Left lung (tissue), 10 donors: ENCODE measurements around the gene ICAM4. TPM values are rescaled to one million over a fixed set of nuclear protein-coding genes. Genes with fewer than 3 reads are reported as not detected.
A peak's percentile ranks its signal among the peaks of the same experiment; 100 is the strongest.
"Not testable (repeated sequence)": the region's sequence is repeated elsewhere in the genome, so short reads cannot be mapped to it uniquely, and the experiment has no call there.

ENCODE experiments used
- ATAC-seq: fragments of 200-7000 bp; cut with Tn5 transposase; one replicate; pipeline ENCODE4 v1.9.1; 2020; ENCODE audit warnings: moderate library complexity
- DNase-seq, 4 donors: peaks; one replicate each; pipeline ENCODE4 v3.0.0-alpha.2; 2013 to 2020
- H3K27ac ChIP-seq, 2 donors: fragments of 200-600 bp; sonication (generic) in 1 of 2; one replicate each; pipeline versions ENCODE4 v1.5.0 to v1.8.0; 2020 to 2021
- H3K27me3 ChIP-seq, 2 donors: fragments of 200-600 bp; sonication (generic) in 1 of 2; one replicate each; pipeline versions ENCODE4 v1.5.0 to v1.8.0; 2020 to 2021
- H3K36me3 ChIP-seq, 2 donors: fragments of 200-600 bp; sonication (generic) in 1 of 2; one replicate each; pipeline versions ENCODE4 v1.5.0 to v1.8.0; 2020 to 2021
- H3K4me1 ChIP-seq, 2 donors: fragments of 200-600 bp; one replicate each; pipeline ENCODE4 v1.8.0; 2021
- H3K4me3 ChIP-seq, 2 donors: fragments of 200-600 bp; sonication (generic) in 1 of 2; one replicate each; pipeline versions ENCODE4 v1.5.0 to v1.8.0; 2020 to 2021; ENCODE audit warnings: mild to moderate bottlenecking in 1 of 2
- H3K9me3 ChIP-seq, 2 donors: fragments of 200-600 bp; sonication (generic) in 1 of 2; one replicate each; pipeline versions ENCODE4 v1.5.0 to v1.8.0; 2020 to 2021
- CTCF ChIP-seq, 2 donors: fragments of 200-600 bp; sonication (generic) in 1 of 2; IDR thresholded peaks; one replicate each; pipeline versions ENCODE4 v1.5.0 to v1.8.0; 2021; ENCODE audit warnings: antibody characterized with exemption in 2 of 2
- intact Hi-C, 2 donors: fragments of 100-400 bp; cut with DNase I; formaldehyde crosslinking; loops; one replicate each; pipeline versions ENCODE4 v1.11.2 to v1.14.2; 2022
- polyA plus RNA-seq, 6 donors: library from polyadenylated mRNA; unstranded; fragments of 120-200 nt; gene quantifications; one replicate each; pipeline ENCODE4 v1.2.1, GENCODE V29; 2013; ENCODE audit not compliant: insufficient read length in 6 of 6
- total RNA-seq, 2 donors: library from RNA; stranded (reverse); fragmentation: NEBNext Ultra II Directional; extraction: Animal tissue kit (Norgen Biotek cat#: 25700); gene quantifications; one replicate each; pipeline ENCODE4 v1.2.1, GENCODE V29; 2021
- donor health status: DM: no; HTN: yes; CAD: no.
- donor health status: DM: no; HTN: no; CAD: no.

Gene ICAM4
- total and polyA plus RNA-seq, 8 donors = 4.5 to 25.3 (median 14.7) TPM

DNA sequence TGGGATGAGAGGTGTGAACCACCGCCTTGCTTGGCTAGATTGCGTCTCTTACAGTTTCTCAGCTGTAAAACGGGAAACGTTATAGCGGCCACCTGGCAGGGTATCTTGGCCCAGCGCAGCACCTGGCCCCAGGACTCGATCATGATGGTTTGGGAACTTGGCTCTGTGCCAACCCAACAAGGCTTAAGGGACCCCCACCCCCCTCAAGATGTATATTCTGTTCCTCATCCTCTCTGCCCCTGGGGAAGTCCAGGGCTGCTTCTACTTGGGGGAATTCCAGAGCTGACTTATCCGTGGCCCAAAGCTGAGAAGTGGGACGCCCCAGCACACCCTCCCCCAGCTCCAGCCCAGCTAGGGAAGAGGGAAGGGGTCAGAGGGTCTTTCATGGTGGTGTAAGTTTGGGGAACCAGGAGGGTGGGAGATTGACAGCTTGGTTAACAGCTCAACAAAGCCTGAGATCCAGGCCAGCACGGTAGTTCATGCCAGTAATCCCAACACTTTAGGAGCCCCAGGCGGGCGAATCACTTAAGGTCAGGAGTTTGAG is 15.1 kb upstream of the ICAM4 start:
- intact Hi-C loops = loop anchor here in 1 of 2 donors (5.0 kb wide), 1 partner anchor 121 kb away; no protein-coding TSS in a partner anchor
- ATAC-seq (peak; percentile 2), DNase-seq (no peak)
- Histone ChIP-seq H3K27me3 (no peaks in the 10 kb centered on the region), H3K27ac (peak overlapping the region; percentile 96 to 99), H3K4me3 (peak overlapping the region; percentile 51 to 65), H3K9me3 (no peaks in the 10 kb centered on the region), H3K36me3 (peaks cover 0 to 41% of the 10 kb centered on the region in 2 donors), H3K4me1 (peaks cover 3 to 76% of the 10 kb centered on the region in 2 donors)
- no peak for TF ChIP-seq CTCF (IDR thresholded peaks at IDR 0.05)

- no peaks in the 10 kb centered on the region for H3K9me3 ChIP-seq
- H3K4me3 ChIP-seq = peak overlapping the region in 1 of 2 donors; percentile 65
- H3K4me1 ChIP-seq = peaks cover 14 to 88% of the 10 kb centered on the region in 2 donors
- TF ChIP-seq CTCF (IDR thresholded peaks at IDR 0.05) = no peak
- intact Hi-C loops = loop anchor here in 1 of 2 donors (5.0 kb wide), 1 partner anchor 118 kb away; no protein-coding TSS in a partner anchor
- no peaks in the 10 kb centered on the region for H3K27me3 ChIP-seq
- ATAC-seq = no peak
- peak overlapping the region; percentile 31 to 96 for H3K27ac ChIP-seq
- peaks cover 0 to 70% of the 10 kb centered on the region in 2 donors for H3K36me3 ChIP-seq
- DNase-seq = no peak
Measured at GRCh38 chr19:10274589-10274988, 12.2 kb upstream of the ICAM4 start.

DNA sequence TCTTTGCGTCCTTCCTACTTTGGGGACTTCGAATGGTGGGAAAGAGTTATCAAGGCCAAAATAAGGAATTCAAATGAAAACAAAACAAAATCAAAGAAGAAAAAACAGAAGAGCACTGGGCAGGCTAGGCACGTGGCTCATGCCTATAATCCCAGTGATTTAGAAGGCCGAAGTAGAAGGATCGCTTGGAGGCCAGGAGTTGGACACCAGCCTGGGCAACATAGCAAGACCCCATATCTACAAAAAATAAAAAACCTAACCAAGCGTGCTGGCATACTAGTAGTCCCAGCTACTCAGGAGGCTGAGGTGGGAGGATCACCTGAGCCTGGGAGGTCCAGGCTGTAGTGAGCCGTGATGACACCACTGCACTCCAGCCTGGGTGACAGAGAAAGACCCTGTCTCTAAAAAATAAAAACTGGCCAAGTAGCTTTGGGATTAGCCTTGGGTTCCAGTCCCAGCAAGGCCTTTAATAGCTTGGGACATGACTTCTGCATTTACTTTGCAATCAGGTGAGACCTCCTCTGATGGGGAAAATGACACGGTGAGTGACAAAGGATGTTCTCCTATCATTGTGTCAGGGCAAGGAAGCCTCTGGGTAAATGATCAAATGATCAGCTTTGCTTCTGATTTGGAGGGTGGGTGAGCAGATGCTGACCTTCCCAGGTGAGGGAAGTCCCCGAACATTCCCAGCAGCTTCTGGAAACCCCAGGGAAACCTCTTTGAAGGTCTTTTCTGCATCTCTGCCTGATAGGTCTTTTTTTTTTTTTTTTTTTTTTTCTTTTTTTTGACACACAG is 8.8 kb upstream of the ICAM4 start:
- peaks cover 0 to 100% of the 10 kb centered on the region in 2 donors for H3K36me3 ChIP-seq
- no peaks in the 10 kb centered on the region for H3K27me3 ChIP-seq
- no peak overlapping the region for H3K4me3 ChIP-seq
- no peaks in the 10 kb centered on the region for H3K9me3 ChIP-seq
- intact Hi-C loops = no loop called here
- TF ChIP-seq CTCF (IDR thresholded peaks at IDR 0.05) = no peak
- no peak for ATAC-seq
- DNase-seq = no peak
- peaks cover 10 to 95% of the 10 kb centered on the region in 2 donors for H3K4me1 ChIP-seq
- H3K27ac ChIP-seq = peak overlapping the region; percentile 59 to 65

- Histone ChIP-seq H3K4me3 (no peak overlapping the region), H3K36me3 (peaks cover 0 to 100% of the 10 kb centered on the region in 2 donors), H3K9me3 (no peaks in the 10 kb centered on the region), H3K27me3 (no peaks in the 10 kb centered on the region), H3K4me1 (peaks cover 10 to 94% of the 10 kb centered on the region in 2 donors), H3K27ac (peak overlapping the region; percentile 33 to 65)
- ATAC-seq (no peak), DNase-seq (no peak)
- intact Hi-C loops = no loop called here
- TF ChIP-seq CTCF (IDR thresholded peaks at IDR 0.05) = no peak
Measured at GRCh38 chr19:10278935-10279334, 7.8 kb upstream of the ICAM4 start.

DNA sequence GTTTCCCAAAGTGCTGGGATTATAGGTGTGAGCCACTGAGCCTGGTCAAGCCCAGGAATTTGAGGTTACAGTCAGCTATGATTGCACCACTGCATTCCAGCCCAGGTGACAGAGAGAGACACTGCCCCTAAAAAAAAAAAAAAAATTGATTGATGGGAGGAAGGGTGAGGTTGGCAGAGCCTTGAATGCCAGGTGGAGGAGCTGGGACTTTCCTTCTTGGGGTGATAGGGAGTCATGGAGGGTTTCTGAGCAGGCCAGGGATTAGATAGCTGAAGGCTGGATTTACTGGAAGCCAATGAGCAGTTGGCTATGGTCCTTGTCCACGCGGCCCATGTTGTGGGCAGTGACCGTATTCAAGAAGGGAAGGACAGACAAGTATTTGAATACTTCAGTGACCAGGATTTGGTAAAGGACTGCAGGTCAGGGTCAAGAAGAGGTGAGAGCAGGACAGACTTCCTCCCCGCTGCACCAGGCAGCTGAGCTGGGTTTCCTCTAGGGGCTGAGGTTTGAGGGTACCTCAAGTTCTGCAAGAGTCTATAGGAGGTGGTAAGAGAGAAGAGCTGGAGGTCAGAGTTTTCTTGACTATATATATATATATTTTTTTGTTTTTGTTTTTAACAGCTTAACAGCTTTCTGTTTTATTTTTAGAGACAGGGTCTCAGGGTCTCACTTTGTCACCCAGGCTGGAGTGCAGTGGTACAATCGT is 6.9 kb upstream of the ICAM4 start:
- ATAC-seq = peak; percentile 3
- Histone ChIP-seq H3K36me3 (peaks cover 0 to 100% of the 10 kb centered on the region in 2 donors), H3K27ac (peak overlapping the region; percentile 41 to 65), H3K4me3 (no peak overlapping the region), H3K9me3 (no peaks in the 10 kb centered on the region), H3K4me1 (peaks cover 10 to 94% of the 10 kb centered on the region in 2 donors), H3K27me3 (no peaks in the 10 kb centered on the region)
- intact Hi-C loops = no loop called here
- no peak for DNase-seq
- no peak for TF ChIP-seq CTCF (IDR thresholded peaks at IDR 0.05)

- DNase-seq = not testable (repeated sequence)
Measured at GRCh38 chr19:10282043-10282442, 4.7 kb upstream of the ICAM4 start.

More at GRCh38 chr19:10282043-10282442, 4.7 kb upstream of the ICAM4 start:
- H3K9me3 ChIP-seq, ATAC-seq, intact Hi-C loops, H3K27me3 ChIP-seq, H3K4me3 ChIP-seq: not testable (repeated sequence)
- H3K36me3 ChIP-seq = peaks cover 0 to 93% of the 10 kb centered on the region in 2 donors
- peaks cover 21 to 95% of the 10 kb centered on the region in 2 donors for H3K4me1 ChIP-seq
- H3K27ac ChIP-seq = peak overlapping the region; percentile 27 to 53
